ENCODE measurements around the gene SNORC. TPM values are rescaled to one million over a fixed set of nuclear protein-coding genes. Genes with fewer than 3 reads are reported as not detected.
"Not testable (repeated sequence)": the region's sequence is repeated elsewhere in the genome, so short reads cannot be mapped to it uniquely, and the experiment has no call there.

SNORC gene
- total RNA-seq, 4 donors from 2014 or later, result 2.5 to 27.2 (median 14.1) TPM

DNA sequence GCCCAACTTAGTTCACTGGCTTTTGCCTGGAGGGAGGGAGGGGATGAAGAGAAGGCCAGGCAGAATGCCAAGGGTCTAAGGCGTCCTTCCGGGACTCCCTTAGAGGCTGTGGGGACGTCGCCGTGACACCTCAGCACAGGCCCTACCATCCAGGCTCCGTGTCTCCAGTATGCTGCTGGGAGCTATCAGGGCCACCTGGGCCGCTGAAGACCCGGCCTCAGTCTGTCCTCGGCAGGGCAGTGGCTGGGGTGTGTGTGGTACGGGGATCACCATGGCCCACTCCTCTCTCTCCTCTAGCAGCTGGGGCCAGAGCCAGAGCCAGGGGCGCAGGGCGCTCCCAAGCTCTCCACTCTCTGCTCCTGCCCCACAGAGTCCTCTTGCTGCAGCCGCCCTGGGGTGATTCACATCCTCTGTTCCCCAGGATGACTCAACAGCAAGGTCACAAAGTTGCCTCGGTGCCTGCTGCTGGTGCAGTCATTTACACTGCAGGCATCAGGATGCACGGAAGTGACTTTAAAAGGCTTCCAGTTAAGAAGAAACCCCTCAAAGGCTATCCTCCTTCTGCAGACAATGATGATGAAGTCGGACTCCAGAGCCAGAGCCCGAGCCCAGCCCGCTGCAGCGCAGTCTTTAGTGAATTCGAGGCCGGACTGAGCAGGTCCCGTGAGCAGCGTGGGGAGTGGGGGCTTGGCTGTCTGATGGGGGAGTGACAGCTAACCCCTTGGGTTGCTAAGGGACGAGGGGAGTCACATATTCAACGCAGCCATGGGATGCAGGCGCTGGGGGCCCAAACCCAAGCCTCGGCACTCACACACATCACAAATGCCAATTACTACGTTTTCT, 31.9 kb downstream of the SNORC start:
- no peak overlapping the region for H3K4me3 ChIP-seq (ENCODE audit: low read depth, poor library complexity, severe bottlenecking)
- WGBS, 2 donors, result 79 to 82% methylated on average over 19 to 27 of the region's 28 CpGs
- intact Hi-C loops (cut with DNase I; ENCODE audit: low total_unique reads), result no loop called here
- peak in 1 of 2 donors; percentile 83 for DNase-seq (ENCODE audit: low spot score in 2 of 2)
- no peak for TF ChIP-seq POLR2A (IDR thresholded peaks at IDR 0.05)
- TF ChIP-seq, protein P1, sequence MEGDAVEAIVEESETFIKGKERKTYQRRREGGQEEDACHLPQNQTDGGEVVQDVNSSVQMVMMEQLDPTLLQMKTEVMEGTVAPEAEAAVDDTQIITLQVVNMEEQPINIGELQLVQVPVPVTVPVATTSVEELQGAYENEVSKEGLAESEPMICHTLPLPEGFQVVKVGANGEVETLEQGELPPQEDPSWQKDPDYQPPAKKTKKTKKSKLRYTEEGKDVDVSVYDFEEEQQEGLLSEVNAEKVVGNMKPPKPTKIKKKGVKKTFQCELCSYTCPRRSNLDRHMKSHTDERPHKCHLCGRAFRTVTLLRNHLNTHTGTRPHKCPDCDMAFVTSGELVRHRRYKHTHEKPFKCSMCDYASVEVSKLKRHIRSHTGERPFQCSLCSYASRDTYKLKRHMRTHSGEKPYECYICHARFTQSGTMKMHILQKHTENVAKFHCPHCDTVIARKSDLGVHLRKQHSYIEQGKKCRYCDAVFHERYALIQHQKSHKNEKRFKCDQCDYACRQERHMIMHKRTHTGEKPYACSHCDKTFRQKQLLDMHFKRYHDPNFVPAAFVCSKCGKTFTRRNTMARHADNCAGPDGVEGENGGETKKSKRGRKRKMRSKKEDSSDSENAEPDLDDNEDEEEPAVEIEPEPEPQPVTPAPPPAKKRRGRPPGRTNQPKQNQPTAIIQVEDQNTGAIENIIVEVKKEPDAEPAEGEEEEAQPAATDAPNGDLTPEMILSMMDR (IDR thresholded peaks at IDR 0.05), result no peak

GRCh38 chr2:232903989-232904388, 33.9 kb downstream of the SNORC start:
- intact Hi-C loops (cut with DNase I; ENCODE audit: low total_unique reads), result no loop called here
- no peak overlapping the region for H3K4me3 ChIP-seq (ENCODE audit: low read depth, poor library complexity, severe bottlenecking)
- DNase-seq (ENCODE audit: low spot score in 2 of 2), result peak in 1 of 2 donors; percentile 76
- WGBS, 2 donors, result 84 to 86% methylated on average over 9 of the region's 9 CpGs
- TF ChIP-seq, protein P1 (IDR thresholded peaks at IDR 0.05), result no peak
- TF ChIP-seq POLR2A (IDR thresholded peaks at IDR 0.05), result no peak

GRCh38 chr2:232906867-232907717, 37.0 kb downstream of the SNORC start:
- H3K4me3 ChIP-seq (ENCODE audit: low read depth, poor library complexity, severe bottlenecking); DNase-seq (ENCODE audit: low spot score in 2 of 2); intact Hi-C loops (cut with DNase I; ENCODE audit: low total_unique reads): not testable (repeated sequence)
- WGBS, 2 donors, result 71 to 80% methylated on average over 7 to 8 of the region's 10 CpGs

DNA sequence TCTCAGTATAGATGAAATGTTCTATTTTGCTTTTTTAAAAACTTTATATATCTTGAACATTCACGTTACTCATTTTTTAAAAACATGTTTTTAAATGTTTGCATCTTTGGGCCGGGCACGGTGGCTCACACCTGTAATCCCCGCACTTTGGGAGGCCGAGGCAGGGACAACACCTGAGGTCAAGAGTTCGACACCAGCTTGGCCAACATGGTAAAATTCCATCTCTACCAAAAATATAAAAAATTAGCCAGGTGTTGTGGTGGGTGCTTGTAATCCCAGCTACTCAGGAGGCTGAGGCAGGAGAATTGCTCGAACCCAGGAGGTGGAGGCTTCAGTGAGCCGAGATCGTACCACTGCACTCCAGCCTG, 37.6 kb downstream of the SNORC start:
- intact Hi-C loops (cut with DNase I; ENCODE audit: low total_unique reads); H3K4me3 ChIP-seq (ENCODE audit: low read depth, poor library complexity, severe bottlenecking): not testable (repeated sequence)
- WGBS, 2 donors, result 92 to 95% methylated on average over 9 of the region's 9 CpGs
- peak in 1 of 2 donors; percentile 66 for DNase-seq (ENCODE audit: low spot score in 2 of 2)

- no peak overlapping the region for H3K4me3 ChIP-seq (ENCODE audit: low read depth, poor library complexity, severe bottlenecking)
- 84 to 86% methylated on average over 6 of the region's 6 CpGs for WGBS, 2 donors
- intact Hi-C loops (cut with DNase I; ENCODE audit: low total_unique reads), result no loop called here
- DNase-seq (ENCODE audit: low spot score in 2 of 2), result no peak
- TF ChIP-seq, protein P1 (IDR thresholded peaks at IDR 0.05), result no peak
- no peak for TF ChIP-seq POLR2A (IDR thresholded peaks at IDR 0.05)
Observed at GRCh38 chr2:232908695-232909094, 38.6 kb downstream of the SNORC start.

GRCh38 chr2:232910376-232910775, 40.3 kb downstream of the SNORC start:
- 93 to 97% methylated on average over 6 of the region's 6 CpGs for WGBS, 2 donors
- peak in 1 of 2 donors; percentile 34 for DNase-seq (ENCODE audit: low spot score in 2 of 2)
- intact Hi-C loops (cut with DNase I; ENCODE audit: low total_unique reads), result no loop called here
- H3K4me3 ChIP-seq (ENCODE audit: low read depth, poor library complexity, severe bottlenecking), result no peak overlapping the region
- TF ChIP-seq, protein P1 (IDR thresholded peaks at IDR 0.05), result no peak
- TF ChIP-seq POLR2A (IDR thresholded peaks at IDR 0.05), result no peak

All from lower leg skin (tissue), 4 donors.